ENCODE results near the gene SMR3A. TPM values are rescaled to one million over a fixed set of nuclear protein-coding genes. Genes with fewer than 3 reads are reported as not detected.

SMR3A gene
- polyA plus RNA-seq, 1 of the 3 experiments (the other 2 are of a cell fraction): not detected

- Histone ChIP-seq H3K4me3 (ENCODE audit: low read depth in 2 of 2, low read length in 1 of 2) (no peak overlapping the region), H3K27me3 (ENCODE audit: insufficient read depth) (no peaks in the 10 kb centered on the region), H3K27ac (ENCODE audit: low read depth in 2 of 2, low read length in 1 of 2) (no peak overlapping the region), H3K36me3 (replicated peaks in 1 of 2; ENCODE audit: control insufficient read depth in 1 of 2, insufficient read depth in 2 of 2, low read length in 1 of 2) (no peaks in the 10 kb centered on the region), H3K9me2 (no peaks in the 10 kb centered on the region), H3K4me1 (ENCODE audit: control insufficient read depth in 1 of 2, insufficient read depth in 2 of 2, low read depth in 1 of 2, low read length in 1 of 2) (no peaks in the 10 kb centered on the region), H3K4me2 (no peak overlapping the region), H3K79me2 (ENCODE audit: insufficient read depth) (no peaks in the 10 kb centered on the region), H3K9me3 (no peaks in the 10 kb centered on the region), H3K9ac (no peak overlapping the region), H2AFZ (ENCODE audit: low read depth) (no peak overlapping the region), H4K20me1 (ENCODE audit: insufficient read depth) (no peaks in the 10 kb centered on the region), H3F3A (replicated peaks; ENCODE audit: insufficient read depth) (no peaks in the 10 kb centered on the region)
- ChIA-PET POLR2A (no interaction called here), CTCF (no interaction called here)
- no peak for DNase-seq
- WGBS (ENCODE audit: low lambda C conversion rate): 0% methylated on average over 2 of the region's 2 CpGs
- TF ChIP-seq JUND (IDR thresholded peaks at IDR 0.05) (no peak), CTCF (IDR thresholded peaks at IDR 0.05) (no peak), NRF1 (IDR thresholded peaks at IDR 0.05; ENCODE audit: low read depth, low read length) (no peak), USF1 (IDR thresholded peaks at IDR 0.05; ENCODE audit: borderline replicate concordance, low read depth) (no peak), PBX3 (IDR thresholded peaks at IDR 0.05) (no peak), NFIC (IDR thresholded peaks at IDR 0.05; ENCODE audit: borderline replicate concordance) (no peak), TCF12 (IDR thresholded peaks at IDR 0.05) (no peak), USF2 (IDR thresholded peaks at IDR 0.05; ENCODE audit: borderline replicate concordance, low read depth, low read length) (no peak)
These were observed 34.5 kb upstream of the SMR3A start for GRCh38 chr4:70326052-70326451.

GRCh38 chr4:70334681-70335080, 25.9 kb upstream of the SMR3A start, which contains the start of gene CABS1:
TSS of gene CABS1 (plus strand) at chr4:70334981. CDS start at chr4:70335040, 59 bp downstream.
- DNase-seq: no peak
- Histone ChIP-seq H3K9me2 (no peaks in the 10 kb centered on the region), H3K4me3 (ENCODE audit: low read depth in 2 of 2, low read length in 1 of 2) (no peak within 1 kb of the TSS), H3K9ac (no peak within 1 kb of the TSS), H3K27me3 (ENCODE audit: insufficient read depth) (no peaks in the 10 kb centered on the region), H3F3A (replicated peaks; ENCODE audit: insufficient read depth) (no peaks in the 10 kb centered on the region), H3K4me2 (no peak within 1 kb of the TSS), H3K79me2 (ENCODE audit: insufficient read depth) (no peaks in the 10 kb centered on the region), H3K9me3 (no peaks in the 10 kb centered on the region), H4K20me1 (ENCODE audit: insufficient read depth) (no peaks in the 10 kb centered on the region), H3K36me3 (replicated peaks in 1 of 2; ENCODE audit: control insufficient read depth in 1 of 2, insufficient read depth in 2 of 2, low read length in 1 of 2) (no peaks in the 10 kb centered on the region), H3K27ac (ENCODE audit: low read depth in 2 of 2, low read length in 1 of 2) (no peak within 1 kb of the TSS), H3K4me1 (ENCODE audit: control insufficient read depth in 1 of 2, insufficient read depth in 2 of 2, low read depth in 1 of 2, low read length in 1 of 2) (no peaks in the 10 kb centered on the region), H2AFZ (ENCODE audit: low read depth) (no peak within 1 kb of the TSS)
- CTCF ChIA-PET: no interaction called here
- WGBS (ENCODE audit: low lambda C conversion rate): 17% methylated on average over 3 of the region's 3 CpGs
- POLR2A ChIA-PET: no interaction called here
- TF ChIP-seq RFX5 (IDR thresholded peaks at IDR 0.05; ENCODE audit: low read length) (no peak), SIN3A (IDR thresholded peaks at IDR 0.05; ENCODE audit: borderline replicate concordance, low read depth, low read length) (no peak), RXRA (IDR thresholded peaks at IDR 0.05; ENCODE audit: borderline replicate concordance, low read depth) (no peak), CTCF (IDR thresholded peaks at IDR 0.05) (no peak), NRF1 (IDR thresholded peaks at IDR 0.05; ENCODE audit: low read depth, low read length) (no peak), TAF1 (IDR thresholded peaks at IDR 0.05; ENCODE audit: borderline replicate concordance, low read depth, low read length) (no peak), MXI1 (IDR thresholded peaks at IDR 0.05; ENCODE audit: low read depth, low read length) (no peak), USF2 (IDR thresholded peaks at IDR 0.05; ENCODE audit: borderline replicate concordance, low read depth, low read length) (no peak), REST (IDR thresholded peaks at IDR 0.05; ENCODE audit: low read depth, low read length) (no peak), FOXM1 (IDR thresholded peaks at IDR 0.05; ENCODE audit: low read depth) (no peak), YY1 (IDR thresholded peaks at IDR 0.05; ENCODE audit: low read depth) (no peak)
